GM19035 (cell line): ENCODE results near the gene PNPLA7.
"Not testable (repeated sequence)": the region's sequence is repeated elsewhere in the genome, so short reads cannot be mapped to it uniquely, and the experiment has no call there.

ENCODE experiments used
- ATAC-seq: cut with Tn5 transposase; IDR thresholded peaks from one replicate; pipeline ENCODE4 v1.9.1; 2021; ENCODE audit not compliant: unreplicated experiment

PNPLA7 gene

DNA sequence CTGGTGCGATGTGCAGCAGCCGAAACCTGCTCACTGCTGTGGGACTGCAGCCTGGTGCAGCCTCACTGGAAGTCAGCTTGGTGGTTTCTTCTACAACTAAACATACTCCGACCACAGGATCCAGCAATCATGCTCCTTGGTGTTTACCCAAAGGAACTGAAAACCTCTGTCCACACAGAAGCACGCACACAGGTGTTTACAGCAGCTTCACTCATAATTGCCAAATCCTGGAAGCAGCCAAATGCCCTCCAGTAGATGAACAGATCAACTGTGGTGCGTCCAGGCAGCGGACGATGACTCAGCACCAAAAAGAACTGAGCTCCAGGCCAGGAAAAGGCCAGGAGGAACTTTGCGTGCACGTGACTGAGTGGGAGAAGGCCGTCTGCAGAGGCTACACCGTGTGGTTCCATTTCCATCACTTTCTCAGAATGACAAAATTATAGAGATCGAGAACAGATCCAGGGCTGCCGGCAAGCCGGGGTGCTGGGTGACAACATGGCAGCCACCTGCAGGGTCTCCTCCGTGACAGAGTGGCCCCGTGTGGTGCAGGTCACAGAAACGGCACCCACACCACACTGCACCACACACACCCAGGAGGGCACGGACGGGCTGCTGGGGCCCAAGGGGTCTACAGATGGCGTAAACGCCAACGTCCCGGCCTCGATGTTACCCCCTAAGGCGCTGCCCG, 68.0 kb downstream of the PNPLA7 start:
- no peak for ATAC-seq

GRCh38 chr9:137480686-137481683, 69.2 kb downstream of the PNPLA7 start:
- no peak for ATAC-seq

- no peak for ATAC-seq
Measured at GRCh38 chr9:137479892-137480685, 70.1 kb downstream of the PNPLA7 start.

- ATAC-seq: no peak
Measured at GRCh38 chr9:137478962-137479861, 71.0 kb downstream of the PNPLA7 start.

DNA sequence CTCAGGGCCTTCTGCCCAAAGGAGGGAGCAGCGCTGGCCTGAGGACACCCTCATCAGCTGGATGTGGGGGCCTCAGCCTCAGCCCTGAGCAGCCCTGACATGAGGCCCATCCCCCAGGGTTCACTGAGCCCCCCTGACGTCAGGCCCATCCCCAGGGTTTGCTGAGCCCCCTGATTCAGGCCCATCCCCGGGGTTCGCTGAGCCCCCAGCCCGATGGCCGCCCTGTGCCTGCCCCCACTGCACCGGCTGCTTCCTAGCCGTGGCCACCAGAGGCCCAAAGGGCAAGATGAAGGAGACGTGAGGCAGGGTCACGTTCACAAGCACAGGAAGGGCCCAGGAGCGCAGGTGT, 71.6 kb downstream of the PNPLA7 start:
- no peak for ATAC-seq

GRCh38 chr9:137477778-137478612, 72.2 kb downstream of the PNPLA7 start:
- no peak for ATAC-seq

GRCh38 chr9:137476856-137477255, 73.3 kb downstream of the PNPLA7 start:
- ATAC-seq: no peak

DNA sequence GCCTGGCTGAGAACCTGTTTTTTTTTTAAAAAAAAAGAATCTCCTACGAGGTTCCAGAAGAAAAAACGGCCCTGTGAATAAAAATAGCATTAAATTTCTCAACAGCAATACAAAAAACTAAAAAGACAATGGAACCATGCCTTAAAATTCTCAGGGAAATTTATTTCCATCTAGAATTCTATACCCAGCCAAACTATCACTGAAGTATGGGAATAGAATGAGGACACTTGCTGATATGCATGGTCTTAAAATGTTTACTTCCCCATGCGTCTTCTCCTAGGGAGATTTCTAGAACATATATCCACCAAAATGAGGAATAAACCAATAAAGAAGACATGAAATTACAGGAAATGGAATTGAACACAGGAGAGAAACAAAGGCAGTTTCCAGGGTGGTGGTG, 74.5 kb downstream of the PNPLA7 start:
- no peak for ATAC-seq

DNA sequence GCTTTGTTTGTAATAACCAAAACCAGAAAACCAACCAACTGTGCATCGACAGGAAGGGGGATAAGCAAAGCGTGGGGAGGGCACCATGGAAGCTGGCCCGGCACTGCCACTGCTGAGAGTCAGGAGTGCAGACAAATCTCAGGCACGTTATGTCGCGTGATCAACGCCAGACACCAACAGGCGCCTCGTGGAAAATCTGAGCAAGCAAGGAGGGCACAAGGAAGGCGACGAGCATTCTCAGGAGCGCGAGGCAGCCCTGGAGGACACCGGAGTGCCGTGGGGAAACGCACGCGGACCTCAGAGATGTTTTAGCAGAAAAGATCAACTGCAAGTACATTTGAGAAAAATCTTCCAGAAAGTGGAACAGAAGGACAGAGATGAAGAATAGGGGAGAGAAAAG, 75.9 kb downstream of the PNPLA7 start:
- ATAC-seq: no peak

DNA sequence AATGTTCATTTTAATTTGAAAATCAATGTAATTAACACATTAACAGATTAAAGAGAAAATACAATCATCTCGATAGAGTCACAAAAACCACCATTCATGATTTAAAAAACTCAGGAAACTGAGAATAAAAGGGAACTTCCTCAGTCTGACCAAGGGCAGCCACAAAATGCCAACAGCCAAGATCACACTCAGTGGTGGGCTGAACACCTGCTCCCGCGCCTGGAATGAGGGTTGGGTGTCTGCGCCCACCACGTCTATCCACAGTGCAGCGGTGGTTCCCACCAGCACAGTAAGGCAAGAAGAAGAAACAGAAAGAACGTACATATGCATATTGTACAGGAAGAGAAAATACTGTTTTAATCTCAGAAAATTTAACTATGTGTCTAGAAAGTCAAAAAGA, 79.4 kb downstream of the PNPLA7 start:
- ATAC-seq: no peak

DNA sequence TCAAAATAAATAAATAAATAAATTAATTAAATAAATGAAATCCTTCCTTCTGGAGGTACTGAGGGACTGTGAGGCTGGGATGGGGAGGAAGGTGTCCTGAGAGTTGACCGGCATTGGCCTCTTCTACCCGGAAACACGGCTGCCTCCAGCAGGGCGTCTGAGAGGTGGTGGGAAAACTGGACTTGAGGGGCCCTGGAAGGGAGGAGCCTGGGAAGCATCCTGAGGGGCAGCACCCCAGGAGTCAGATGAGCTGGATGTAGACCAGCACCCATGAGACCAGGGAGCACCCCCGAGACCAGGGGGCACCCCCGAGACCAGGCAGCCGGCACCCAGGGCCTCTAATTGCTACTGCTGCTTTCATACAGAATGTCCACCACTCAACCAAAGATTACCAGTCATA, 82.3 kb downstream of the PNPLA7 start:
- no peak for ATAC-seq

- ATAC-seq: no peak
Measured at GRCh38 chr9:137467161-137467581, 83.0 kb downstream of the PNPLA7 start.

DNA sequence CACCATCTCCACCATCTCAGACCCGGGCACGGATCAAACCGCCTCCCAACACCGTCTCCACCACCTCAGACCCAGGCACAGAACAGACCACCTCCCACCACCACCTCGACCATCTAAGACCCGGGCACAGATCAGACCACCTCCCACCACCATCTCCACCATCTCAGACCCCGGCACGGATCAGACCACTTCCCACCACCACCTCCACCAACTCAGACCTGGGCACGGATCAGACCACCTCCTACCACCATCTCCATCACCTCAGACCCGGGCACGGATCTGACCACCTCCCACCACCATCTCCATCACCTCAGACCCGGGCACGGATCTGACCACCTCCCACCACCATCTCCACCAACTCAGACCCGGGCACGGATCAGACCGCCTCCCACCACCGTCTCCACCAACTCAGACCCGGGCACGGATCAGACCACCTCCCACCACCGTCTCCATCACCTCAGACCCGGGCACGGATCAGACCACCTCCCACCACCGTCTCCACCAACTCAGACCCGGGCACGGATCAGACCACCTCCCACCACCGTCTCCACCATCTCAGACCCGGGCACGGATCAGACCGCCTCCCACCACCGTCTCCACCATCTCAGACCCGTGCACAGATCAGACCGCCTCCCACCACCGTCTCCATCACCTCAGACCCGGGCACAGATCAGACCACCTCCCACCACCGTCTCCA, 83.7 kb downstream of the PNPLA7 start:
- not testable (repeated sequence) for ATAC-seq

DNA sequence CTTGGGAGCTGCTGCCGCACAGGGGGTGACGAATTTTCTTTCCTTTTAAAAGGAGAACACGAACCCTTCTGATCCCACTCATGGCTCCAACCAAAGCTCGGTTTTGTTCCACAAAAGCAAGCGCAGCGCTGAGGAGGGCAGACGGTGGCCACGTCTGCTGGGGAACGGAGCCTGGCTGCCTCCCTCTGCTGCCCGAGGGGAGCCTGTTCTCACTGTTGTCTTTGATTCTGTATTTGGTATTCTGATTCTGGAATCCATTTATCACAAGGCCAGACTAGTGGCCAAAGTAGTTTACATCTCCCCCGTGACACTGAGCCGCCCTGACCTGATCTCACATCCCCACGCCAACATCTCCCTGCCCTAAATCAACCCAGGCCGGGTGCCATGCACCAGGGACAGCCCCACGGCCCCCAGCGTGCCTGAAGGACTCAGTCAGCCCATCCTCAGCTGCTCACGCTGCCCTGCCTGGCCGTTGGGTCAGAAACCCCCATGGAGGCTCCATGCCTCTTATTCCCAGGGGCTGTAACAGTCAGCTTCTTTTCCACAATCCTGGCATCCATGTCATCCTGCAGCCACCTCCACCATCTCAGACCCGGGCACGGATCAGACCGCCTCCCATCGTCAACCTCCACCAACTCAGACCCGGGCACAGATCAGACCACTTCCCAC, 84.3 kb downstream of the PNPLA7 start:
- ATAC-seq: no peak

- ATAC-seq: no peak
Measured at GRCh38 chr9:137465000-137465719, 85.0 kb downstream of the PNPLA7 start.

GRCh38 chr9:137464291-137464999, 85.8 kb downstream of the PNPLA7 start:
- no peak for ATAC-seq

DNA sequence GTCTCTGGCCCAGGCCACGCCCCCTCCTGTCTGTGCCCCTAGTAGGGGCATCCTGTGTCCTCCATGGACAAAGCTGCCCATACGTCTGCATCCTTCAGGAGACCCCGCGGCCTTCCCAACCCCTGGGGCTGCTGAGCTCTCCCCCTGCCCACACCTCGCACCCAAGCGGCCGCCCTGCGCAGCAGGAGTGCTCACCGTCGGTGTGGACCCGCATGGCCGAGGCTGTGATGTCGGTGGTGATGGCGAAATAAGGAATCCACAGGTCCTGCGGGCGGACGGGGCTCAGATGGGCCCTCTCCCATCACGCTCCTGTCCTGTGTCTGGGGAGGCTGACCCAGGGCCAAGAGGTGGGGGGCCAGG, 86.3 kb downstream of the PNPLA7 start:
- no peak for ATAC-seq
